Dedifferentiated amniotic fluid mesenchymal stem cell (primary cell): ENCODE data around the gene PRDM16.

Experiments
- DNase-seq: peaks from one replicate; pipeline ENCODE4 v3.0.0-alpha.2; 2016; ENCODE audit errors: extremely low spot score

PRDM16 gene

DNA sequence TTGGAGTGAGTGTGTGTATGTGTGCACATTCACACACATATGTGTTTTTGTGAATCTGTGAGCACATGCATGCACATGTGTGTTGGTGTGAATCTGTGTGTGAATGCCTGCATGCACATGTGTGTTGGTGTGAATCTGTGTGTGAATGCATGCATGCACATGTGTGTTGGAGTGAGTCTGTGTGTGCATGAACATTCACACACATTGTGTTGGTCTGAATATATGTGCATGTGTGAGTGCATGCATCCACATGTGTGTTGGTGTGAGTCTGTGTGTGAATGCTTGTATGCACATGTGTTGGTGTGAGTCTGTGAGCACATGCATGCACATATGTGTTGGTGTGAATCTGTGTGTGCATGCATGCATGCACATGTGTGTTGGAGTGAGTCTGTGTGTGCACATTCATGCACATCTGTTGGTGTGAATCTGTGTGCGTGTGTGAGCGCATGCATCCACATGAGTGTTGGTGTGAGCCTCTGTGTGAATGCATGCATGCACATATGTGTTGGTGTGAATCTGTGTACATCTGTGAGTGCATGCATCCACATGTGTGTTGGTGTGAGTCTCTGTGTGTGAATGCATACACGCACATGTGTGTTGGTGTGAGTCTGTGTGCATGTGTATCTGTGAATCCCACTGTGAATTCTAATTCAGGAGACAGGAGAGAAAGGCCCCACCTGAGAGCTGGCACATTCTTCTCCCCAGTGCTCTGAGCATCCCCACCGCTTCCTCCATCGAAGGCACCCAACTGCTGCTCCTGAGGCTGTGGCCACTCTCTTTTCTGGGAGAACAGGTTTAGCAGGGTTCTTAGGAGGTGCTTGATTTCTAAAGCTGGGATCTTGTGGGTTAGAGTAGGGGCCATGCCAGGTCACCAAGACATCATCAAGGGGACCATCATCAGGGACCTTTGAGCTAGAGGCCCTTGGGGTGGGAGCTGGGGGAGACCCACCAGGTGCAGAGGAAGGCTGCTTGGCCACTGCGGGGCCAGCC lies 267.9 kb downstream of the PRDM16 start:
- no peak for DNase-seq

- no peak for DNase-seq
Observed at GRCh38 chr1:3337798-3338724, 269.1 kb downstream of the PRDM16 start.

DNA sequence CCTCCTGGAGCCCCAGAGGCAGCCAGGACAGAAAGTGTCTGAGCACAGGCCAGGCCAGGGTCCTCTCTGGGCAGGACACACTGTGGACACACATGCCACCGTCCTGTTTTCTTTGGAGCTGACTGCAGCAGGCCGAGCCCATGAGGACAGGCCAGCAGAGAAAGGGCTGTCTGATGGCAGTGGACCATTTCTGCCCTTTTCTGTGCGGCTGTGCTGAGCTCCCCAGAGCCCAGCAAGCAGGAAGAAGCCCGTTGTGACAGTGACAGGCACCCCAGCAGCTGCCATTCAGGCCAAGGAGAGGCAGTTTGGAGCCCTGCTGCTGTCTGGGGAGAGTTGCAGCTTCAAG lies 269.7 kb downstream of the PRDM16 start:
- no peak for DNase-seq

- DNase-seq: no peak
Observed at GRCh38 chr1:3339856-3340255, 270.9 kb downstream of the PRDM16 start.

GRCh38 chr1:3340548-3341235 lies 271.7 kb downstream of the PRDM16 start:
- DNase-seq: no peak

GRCh38 chr1:3341236-3341994 lies 272.4 kb downstream of the PRDM16 start:
- no peak for DNase-seq

DNA sequence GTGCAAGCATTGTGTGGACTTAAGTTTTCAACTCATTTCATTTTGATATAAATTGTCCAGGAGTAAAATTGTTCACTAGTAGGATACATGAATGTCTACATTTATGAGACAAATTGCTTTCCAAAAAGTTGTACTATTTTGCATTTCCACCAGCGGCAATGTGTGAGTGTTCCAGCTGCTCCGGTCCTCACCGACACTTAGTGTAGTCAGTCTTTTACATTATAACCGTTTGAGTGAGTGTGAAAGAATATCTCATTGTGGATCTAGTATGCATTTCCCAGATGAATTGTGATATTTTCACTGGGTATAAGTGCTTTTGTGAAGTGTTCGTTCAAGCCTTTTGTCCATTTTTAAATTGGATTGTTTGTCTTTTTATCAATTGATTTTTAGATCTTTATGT lies 274.0 kb downstream of the PRDM16 start:
- no peak for DNase-seq

DNA sequence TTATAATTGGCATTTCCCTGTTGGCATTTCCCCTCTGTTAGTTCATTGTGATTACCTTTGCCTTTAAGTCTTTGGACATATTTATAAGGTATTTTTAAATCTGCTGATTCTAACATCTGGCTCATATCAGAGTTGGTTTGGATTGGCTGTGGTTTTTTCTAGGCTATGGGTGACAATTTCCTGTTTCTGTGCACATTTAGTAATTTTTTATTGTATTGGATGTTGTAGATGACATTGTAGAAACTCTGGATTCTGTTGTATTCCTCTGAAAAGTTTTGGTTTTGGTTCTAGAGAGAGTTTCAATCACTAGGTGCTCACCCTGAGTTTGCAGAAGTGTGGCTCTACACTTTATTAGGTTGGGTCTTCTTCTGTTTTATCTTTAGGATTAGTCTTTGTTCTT lies 275.4 kb downstream of the PRDM16 start:
- DNase-seq: no peak

- no peak for DNase-seq
Observed at GRCh38 chr1:3345792-3346191, 276.8 kb downstream of the PRDM16 start.

DNA sequence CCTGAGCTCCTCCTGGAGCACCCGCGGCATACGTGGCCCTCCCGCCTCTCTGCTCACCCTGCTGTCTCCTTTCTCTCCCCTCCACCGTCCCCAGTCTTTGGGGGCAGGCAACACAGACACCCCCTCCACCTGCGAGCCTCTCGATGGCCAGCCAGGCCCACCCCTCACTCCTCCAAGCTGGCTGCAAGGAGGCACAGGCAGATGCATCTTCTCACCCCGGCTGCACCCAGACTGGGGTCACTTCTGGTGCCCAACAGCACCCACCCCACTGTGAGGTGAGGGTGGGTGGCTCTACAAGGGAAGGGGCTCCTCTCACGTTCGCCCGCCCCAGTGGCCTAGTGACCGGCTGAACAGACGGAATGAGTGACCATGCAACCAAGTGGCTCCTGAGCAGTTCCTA lies 277.5 kb downstream of the PRDM16 start:
- no peak for DNase-seq

GRCh38 chr1:3347257-3348020 lies 278.4 kb downstream of the PRDM16 start:
- no peak for DNase-seq

- no peak for DNase-seq
Observed at GRCh38 chr1:3348196-3348865, 279.3 kb downstream of the PRDM16 start.

GRCh38 chr1:3349161-3349967 lies 280.4 kb downstream of the PRDM16 start:
- no peak for DNase-seq

GRCh38 chr1:3349968-3350299 lies 280.9 kb downstream of the PRDM16 start:
- DNase-seq: no peak

DNA sequence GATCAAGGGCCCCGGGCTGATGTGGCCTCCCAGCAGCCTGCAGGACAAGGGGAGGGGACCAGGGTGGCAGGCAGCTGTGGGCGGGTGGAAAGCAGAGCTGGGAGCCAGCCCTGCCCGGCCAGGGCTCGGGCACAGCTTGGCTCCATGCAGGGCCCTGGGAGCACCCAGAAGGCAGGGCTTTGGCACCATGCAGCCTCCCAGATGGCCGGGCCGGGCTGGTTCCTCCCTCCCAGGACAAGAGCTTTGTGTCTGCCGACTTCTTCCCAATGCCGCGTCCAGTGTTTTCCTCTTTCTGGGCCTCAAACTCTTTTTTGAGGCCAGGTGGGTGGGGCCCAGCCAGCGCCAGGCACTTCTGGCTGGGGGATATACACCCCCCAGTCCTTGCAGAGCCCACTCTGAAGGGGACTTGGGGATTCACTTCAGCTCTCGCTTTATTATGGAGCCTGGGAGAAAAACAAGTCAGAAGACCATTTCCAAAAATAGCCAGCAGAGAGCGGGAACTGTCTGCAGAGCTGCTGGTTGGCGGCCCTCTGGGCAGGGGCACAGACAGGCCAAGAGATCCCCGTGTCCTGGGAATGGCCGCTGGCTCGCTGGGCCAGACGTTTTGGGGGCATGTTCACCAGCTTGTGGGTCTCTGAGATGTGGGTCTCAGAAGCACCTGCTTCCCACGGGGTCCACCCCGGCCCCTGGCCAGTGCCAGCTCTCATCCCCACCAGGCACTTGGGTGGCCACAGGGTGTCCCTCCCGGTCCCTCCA lies 281.7 kb downstream of the PRDM16 start:
- DNase-seq: no peak

- no peak for DNase-seq
Observed at GRCh38 chr1:3351449-3352298, 282.7 kb downstream of the PRDM16 start.

DNA sequence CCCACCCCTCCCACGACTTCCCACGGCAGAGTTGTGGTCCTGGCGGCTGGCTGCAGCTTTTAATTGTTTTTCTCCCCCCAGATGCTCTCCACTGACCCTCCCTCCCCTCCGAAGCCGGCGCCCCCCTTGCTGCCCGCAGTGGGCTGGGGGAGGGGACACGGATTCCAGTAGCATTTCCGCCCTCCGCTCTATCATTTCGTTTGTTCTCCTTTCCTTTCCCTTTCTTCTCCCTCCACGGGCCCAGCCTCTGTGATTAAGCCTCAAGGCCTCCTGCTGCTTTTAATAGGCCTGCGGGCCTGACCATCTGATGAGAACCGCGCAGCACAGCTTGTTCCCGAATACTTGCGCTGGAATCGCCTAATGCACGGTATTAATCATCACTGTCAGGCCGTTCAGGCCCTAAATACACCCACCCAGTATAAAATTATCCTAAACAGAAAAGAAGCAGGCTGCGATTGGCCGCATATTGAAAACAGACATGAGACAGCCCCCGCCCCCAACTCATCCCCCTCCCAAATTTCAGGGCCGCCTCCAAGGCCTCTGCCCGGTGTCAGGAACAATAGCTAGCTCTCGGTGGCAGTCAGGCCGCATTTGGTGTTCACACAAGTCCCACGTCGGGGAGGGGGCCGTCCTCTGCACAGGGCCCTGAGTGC lies 283.4 kb downstream of the PRDM16 start:
- DNase-seq: no peak
